ENCODE data around the gene MYLK4.

GRCh38 chr6:2643130-2643529 lies 107.6 kb downstream of the MYLK4 start:
- TF ChIP-seq CTCF (IDR thresholded peaks at IDR 0.05; ENCODE audit: low read depth, low read length, missing input control) (no peak), ZBTB33 (IDR thresholded peaks at IDR 0.05) (no peak), RAD21 (IDR thresholded peaks at IDR 0.05) (no peak), REST (IDR thresholded peaks at IDR 0.05) (no peak), GABPA (IDR thresholded peaks at IDR 0.05 in 1 of 2, conservative IDR thresholded peaks at IDR 0.05 in 1 of 2) (no peak), YY1 (IDR thresholded peaks at IDR 0.05) (no peak), MAX (IDR thresholded peaks at IDR 0.05) (no peak), SP1 (IDR thresholded peaks at IDR 0.05) (no peak), HNF4A (conservative IDR thresholded peaks at IDR 0.05) (no peak), TAF1 (conservative IDR thresholded peaks at IDR 0.05) (no peak), ATF3 (IDR thresholded peaks at IDR 0.05) (no peak), EGR1 (IDR thresholded peaks at IDR 0.05; ENCODE audit: low read depth in 2 of 2) (no peak), JUND (IDR thresholded peaks at IDR 0.05) (no peak), RXRA (IDR thresholded peaks at IDR 0.05) (no peak)
